Stomach (tissue), 9 donors: ENCODE data around the gene MRPL14. TPM values are rescaled to one million over a fixed set of nuclear protein-coding genes. Genes with fewer than 3 reads are reported as not detected.

Experiments
- DNase-seq, 2 donors: peaks; one replicate each; pipeline versions ENCODE4 v3.0.0 to v3.0.0-alpha.2; 2013 to 2019
- H3K27ac ChIP-seq, 5 donors: fragments of 200-600 bp in 4 of 5; sonication (generic) in 4 of 5; one replicate each; pipeline ENCODE4 v1.5.1; 2013 to 2019; ENCODE audit warnings: mild to moderate bottlenecking in 1 of 5, moderate library complexity in 1 of 5
- H3K27me3 ChIP-seq, 3 donors: fragments of 200-600 bp; sonication (generic); one replicate each; pipeline ENCODE4 v1.5.1; 2017 to 2019; ENCODE audit warnings: mixed run types in 1 of 3
- H3K36me3 ChIP-seq, 4 donors: fragments of 200-600 bp; sonication (generic); 1 replicate in 3 of 4; 2 replicates in 1 of 4; pipeline ENCODE4 v1.5.1; 2016 to 2019
- H3K4me1 ChIP-seq, 4 donors: fragments of 200-600 bp; sonication (generic); one replicate each; pipeline ENCODE4 v1.5.1; 2016 to 2019
- H3K4me3 ChIP-seq, 4 donors: fragments of 200-600 bp; sonication (generic) in 3 of 4; one replicate each; pipeline ENCODE4 v1.5.1; 2016 to 2019; ENCODE audit warnings: mild to moderate bottlenecking in 1 of 4
- H3K9me3 ChIP-seq, 4 donors: fragments of 200-600 bp; sonication (generic); one replicate each; pipeline ENCODE4 v1.5.1; 2016 to 2019
- EP300 ChIP-seq: sonication (generic); formaldehyde crosslinking; IDR thresholded peaks from one replicate; pipeline ENCODE4 v1.6.1; 2017; ENCODE audit warnings: antibody characterized with exemption
- POLR2A ChIP-seq, 4 donors: fragments of 450-650 bp; IDR thresholded peaks; one replicate each; pipeline ENCODE4 v1.6.1; 2016; ENCODE audit warnings: antibody characterized with exemption in 4 of 4, control low read depth in 2 of 4, mild to moderate bottlenecking in 1 of 4, moderate library complexity in 1 of 4
- POLR2AphosphoS5 ChIP-seq, 3 donors: sonication (generic); formaldehyde crosslinking; IDR thresholded peaks; one replicate each; pipeline ENCODE4 v1.6.1; 2016; ENCODE audit warnings: antibody characterized with exemption in 3 of 3
- WGBS, 5 donors: extraction: QIAGEN DNeasy Blood & Tissue Kit in 3 of 5; methylation state at CpG; one replicate each; pipeline versions ENCODE4 v1.1.5 to v1.1.7; 2013 to 2018; 5-methylcytosine and 5-hydroxymethylcytosine counted together
- intact Hi-C: fragments of 100-400 bp; cut with DNase I; formaldehyde crosslinking; loops from one replicate; pipeline ENCODE4 v1.15.1; 2023; ENCODE audit warnings: low total_unique reads
- polyA plus RNA-seq, 3 donors: library from polyadenylated mRNA; stranded (reverse); fragments of 200-250 nt; gene quantifications; one replicate each; pipeline ENCODE4 v1.2.3, GENCODE V29; 2013
- total RNA-seq, 5 donors: library from RNA; depleted of rRNA; stranded (reverse); fragments of >200 nt; gene quantifications; one replicate each; pipeline versions ENCODE4 v1.1.0 to v1.2.3, GENCODE V29; 2014 to 2016
- TF ChIP-seq, protein P1 (sequence below), 7 experiments: fragments of 450-650 bp in 4 of 7; fragments of 200-600 bp in 3 of 7; sonication (generic) in 3 of 7; IDR thresholded peaks; one replicate each; pipeline ENCODE4 v1.5.1; 2016 to 2019; ENCODE audit warnings: antibody characterized with exemption in 7 of 7, control low read depth in 2 of 7, mild to moderate bottlenecking in 1 of 7
- donor health status: healthy with polysubstance abuse.
- donor health status: Bipolar disorder and iron deficiency.
- donor health status: healthy.

Gene MRPL14
- total and polyA plus RNA-seq, 8 donors = 17.0 to 82.3 (median 57.0) TPM

DNA sequence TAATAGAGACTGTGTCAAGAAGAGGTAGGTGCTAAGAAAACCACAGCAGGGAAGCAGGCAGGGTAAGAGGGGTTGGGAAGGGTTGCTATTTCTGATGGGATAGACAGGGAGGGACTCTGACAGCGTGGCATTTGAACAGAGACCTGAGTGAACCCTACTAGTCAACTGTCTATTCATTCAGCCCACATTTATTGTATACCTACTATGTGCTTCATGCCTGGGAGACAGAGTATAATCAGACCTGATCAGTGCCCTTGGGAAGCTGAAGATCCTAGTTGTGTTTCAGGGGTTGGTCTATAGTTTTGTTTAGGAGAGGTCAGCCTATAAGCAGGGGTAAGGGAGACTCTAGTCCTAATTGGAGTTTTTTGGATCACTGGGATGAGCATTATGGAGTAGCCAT, 16.5 kb upstream of the MRPL14 start:
- WGBS, 5 donors = 91 to 100% (median 100%) methylated on average over 1 of the region's 1 CpG
- intact Hi-C loops = loop anchor here (5.0 kb wide), 1 partner anchor 36 kb away; no protein-coding TSS in a partner anchor
- Histone ChIP-seq H3K36me3 (peaks cover 47 to 100% (median 98%) of the 10 kb centered on the region in 4 donors), H3K4me3 (no peak overlapping the region), H3K9me3 (no peaks in the 10 kb centered on the region), H3K4me1 (no peaks in the 10 kb centered on the region), H3K27ac (no peak overlapping the region), H3K27me3 (no peaks in the 10 kb centered on the region)
- no peak for TF ChIP-seq EP300
- TF ChIP-seq POLR2AphosphoS5 (IDR thresholded peaks at IDR 0.05) = no peak
- no peak for TF ChIP-seq POLR2A (IDR thresholded peaks at IDR 0.05)
- TF ChIP-seq, protein P1, sequence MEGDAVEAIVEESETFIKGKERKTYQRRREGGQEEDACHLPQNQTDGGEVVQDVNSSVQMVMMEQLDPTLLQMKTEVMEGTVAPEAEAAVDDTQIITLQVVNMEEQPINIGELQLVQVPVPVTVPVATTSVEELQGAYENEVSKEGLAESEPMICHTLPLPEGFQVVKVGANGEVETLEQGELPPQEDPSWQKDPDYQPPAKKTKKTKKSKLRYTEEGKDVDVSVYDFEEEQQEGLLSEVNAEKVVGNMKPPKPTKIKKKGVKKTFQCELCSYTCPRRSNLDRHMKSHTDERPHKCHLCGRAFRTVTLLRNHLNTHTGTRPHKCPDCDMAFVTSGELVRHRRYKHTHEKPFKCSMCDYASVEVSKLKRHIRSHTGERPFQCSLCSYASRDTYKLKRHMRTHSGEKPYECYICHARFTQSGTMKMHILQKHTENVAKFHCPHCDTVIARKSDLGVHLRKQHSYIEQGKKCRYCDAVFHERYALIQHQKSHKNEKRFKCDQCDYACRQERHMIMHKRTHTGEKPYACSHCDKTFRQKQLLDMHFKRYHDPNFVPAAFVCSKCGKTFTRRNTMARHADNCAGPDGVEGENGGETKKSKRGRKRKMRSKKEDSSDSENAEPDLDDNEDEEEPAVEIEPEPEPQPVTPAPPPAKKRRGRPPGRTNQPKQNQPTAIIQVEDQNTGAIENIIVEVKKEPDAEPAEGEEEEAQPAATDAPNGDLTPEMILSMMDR (IDR thresholded peaks at IDR 0.05) = no peak
- DNase-seq = no peak

DNA sequence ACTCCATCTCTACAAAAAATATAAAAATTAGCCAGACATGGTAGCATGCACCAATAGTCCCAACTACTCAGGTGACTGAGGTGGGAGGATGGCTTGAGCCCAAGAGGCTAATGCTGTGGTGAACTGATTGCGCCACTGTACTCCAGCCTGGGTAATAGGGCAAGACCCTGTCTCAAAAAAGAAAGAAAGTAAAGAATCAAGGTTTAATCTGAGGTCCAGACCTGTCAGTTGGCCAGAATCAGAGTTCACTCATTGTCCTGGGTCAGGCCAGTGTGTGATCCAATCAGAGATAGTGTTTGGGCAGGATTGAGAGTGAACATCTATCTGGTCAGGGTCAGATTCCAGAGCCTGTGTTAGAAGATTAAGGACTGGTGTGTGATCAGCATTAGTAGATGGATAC, 15.6 kb upstream of the MRPL14 start:
- Histone ChIP-seq H3K9me3 (no peaks in the 10 kb centered on the region), H3K36me3 (peaks cover 41 to 100% (median 98%) of the 10 kb centered on the region in 4 donors), H3K4me3 (no peak overlapping the region), H3K4me1 (no peaks in the 10 kb centered on the region), H3K27me3 (no peaks in the 10 kb centered on the region), H3K27ac (no peak overlapping the region)
- TF ChIP-seq POLR2AphosphoS5 (IDR thresholded peaks at IDR 0.05) (no peak), EP300 (no peak), POLR2A (IDR thresholded peaks at IDR 0.05) (no peak)
- TF ChIP-seq, protein P1 (IDR thresholded peaks at IDR 0.05) = no peak
- intact Hi-C loops = loop anchor here (5.0 kb wide), 1 partner anchor 36 kb away; no protein-coding TSS in a partner anchor
- WGBS, 5 donors = 0 to 100% (median 96%) methylated on average over 1 of the region's 1 CpG
- DNase-seq = no peak

DNA sequence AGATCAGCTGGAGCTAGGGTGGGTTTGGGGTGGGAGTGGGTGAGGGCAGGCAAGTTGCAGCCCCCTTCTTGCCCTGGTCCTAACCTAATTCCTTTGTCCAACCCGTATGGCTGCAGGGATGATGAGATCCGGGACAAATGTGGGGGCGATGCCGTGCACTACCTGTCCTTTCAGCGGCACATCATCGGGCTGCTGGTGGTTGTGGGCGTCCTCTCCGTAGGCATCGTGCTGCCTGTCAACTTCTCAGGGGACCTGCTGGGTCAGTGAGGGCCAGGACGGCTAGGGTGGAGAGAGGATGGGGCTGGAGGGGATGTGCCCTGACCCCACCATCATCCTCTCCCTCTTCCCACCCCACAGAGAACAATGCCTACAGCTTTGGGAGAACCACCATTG, 12.1 kb upstream of the MRPL14 start:
- WGBS, 5 donors = 85 to 91% (median 90%) methylated on average over 9 to 10 of the region's 10 CpGs
- intact Hi-C loops = no loop called here
- no peak for DNase-seq
- TF ChIP-seq POLR2A (IDR thresholded peaks at IDR 0.05) = no peak
- TF ChIP-seq EP300 = no peak
- TF ChIP-seq POLR2AphosphoS5 (IDR thresholded peaks at IDR 0.05) = no peak
- TF ChIP-seq, protein P1 (IDR thresholded peaks at IDR 0.05) = no peak
- H3K4me3 ChIP-seq = no peak overlapping the region
- no peak overlapping the region for H3K27ac ChIP-seq
- no peaks in the 10 kb centered on the region for H3K9me3 ChIP-seq
- H3K4me1 ChIP-seq = peaks cover 0 to 2% (median 1%) of the 10 kb centered on the region in 4 donors
- H3K27me3 ChIP-seq = no peaks in the 10 kb centered on the region
- H3K36me3 ChIP-seq = peaks cover 30 to 100% (median 100%) of the 10 kb centered on the region in 4 donors

DNA sequence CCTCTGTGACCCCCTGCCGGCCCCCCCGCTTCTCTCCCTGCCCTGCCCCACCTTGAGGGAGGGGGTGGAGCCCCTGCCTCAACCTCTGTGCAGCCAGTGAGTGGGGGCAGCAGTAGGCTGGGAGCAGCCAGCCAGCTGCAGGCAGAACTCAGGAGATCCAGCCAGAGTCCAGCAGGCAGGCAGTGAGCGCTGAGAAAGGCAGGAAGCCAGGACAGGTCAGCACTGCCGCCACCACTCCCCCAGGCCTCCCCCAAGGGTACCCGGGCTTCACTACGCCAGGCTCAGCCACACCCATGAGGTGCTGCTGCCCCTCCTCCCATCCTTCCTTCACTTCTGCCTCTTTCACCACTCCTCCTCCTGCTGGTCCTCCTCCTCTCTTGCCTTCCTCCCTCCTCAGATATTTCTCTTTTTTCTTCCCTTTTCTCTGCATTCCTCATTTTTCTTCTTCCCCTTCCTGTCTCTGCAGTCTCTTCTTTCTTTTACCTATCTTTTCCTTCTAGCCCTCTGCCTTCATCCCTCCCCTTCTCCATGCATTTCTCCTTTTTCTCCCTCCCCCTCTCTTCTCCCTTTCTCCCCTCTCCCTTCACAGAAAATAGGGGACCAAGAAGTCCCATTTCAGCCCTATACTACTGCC, 11.6 kb upstream of the MRPL14 start:
- Histone ChIP-seq H3K27me3 (no peaks in the 10 kb centered on the region), H3K27ac (no peak overlapping the region), H3K36me3 (peaks cover 30 to 96% (median 95%) of the 10 kb centered on the region in 4 donors), H3K4me3 (no peak overlapping the region), H3K9me3 (no peaks in the 10 kb centered on the region), H3K4me1 (peaks cover 3 to 7% (median 6%) of the 10 kb centered on the region in 4 donors)
- intact Hi-C loops = no loop called here
- no peak for DNase-seq
- WGBS, 5 donors = 23 to 73% (median 45%) methylated on average over 4 to 6 of the region's 6 CpGs
- TF ChIP-seq POLR2A (IDR thresholded peaks at IDR 0.05) = no peak

DNA sequence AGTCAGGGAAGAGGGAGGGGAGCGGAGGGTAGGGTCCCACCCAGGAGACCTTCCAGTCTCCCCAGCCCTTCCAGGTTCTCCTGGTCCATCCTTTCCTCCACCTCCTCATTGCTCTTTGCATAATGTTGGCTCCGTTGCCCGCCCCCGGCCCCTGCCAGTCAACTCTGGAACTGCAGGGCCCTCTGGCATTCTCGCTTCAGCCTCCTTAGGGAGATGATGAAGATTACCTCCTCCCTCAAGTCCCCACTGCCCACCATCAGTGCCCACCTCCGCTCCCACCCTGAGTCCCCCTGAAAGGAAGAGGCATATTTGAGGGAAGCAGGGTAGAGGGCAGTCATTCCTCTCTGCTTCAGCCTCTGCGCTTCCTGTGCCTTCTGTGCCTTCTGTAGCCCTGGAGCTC, 8.6 kb upstream of the MRPL14 start:
- TF ChIP-seq POLR2A (IDR thresholded peaks at IDR 0.05) = no peak
- no peak for TF ChIP-seq POLR2AphosphoS5 (IDR thresholded peaks at IDR 0.05)
- no peak for TF ChIP-seq EP300
- TF ChIP-seq, protein P1 (IDR thresholded peaks at IDR 0.05) = no peak
- H3K4me1 ChIP-seq = peaks cover 14 to 35% (median 27%) of the 10 kb centered on the region in 4 donors
- intact Hi-C loops = no loop called here
- no peak overlapping the region for H3K27ac ChIP-seq
- no peak for DNase-seq
- WGBS, 5 donors = 87 to 99% (median 97%) methylated on average over 7 of the region's 7 CpGs
- no peaks in the 10 kb centered on the region for H3K9me3 ChIP-seq
- H3K27me3 ChIP-seq = no peaks in the 10 kb centered on the region
- no peak overlapping the region for H3K4me3 ChIP-seq
- H3K36me3 ChIP-seq = peaks cover 20 to 67% (median 66%) of the 10 kb centered on the region in 4 donors
